NB4 (cell line): ENCODE results near the gene MEGF11.

Experiments
- CTCF ChIP-seq: IDR thresholded peaks from one replicate; pipeline ENCODE4 v1.5.1; 2012; ENCODE audit warnings: low read depth, low read length
- MAX ChIP-seq: IDR thresholded peaks from 2 replicates; pipeline ENCODE4 v1.6.1; 2011; ENCODE audit warnings: low read depth, low read length
- POLR2A ChIP-seq: IDR thresholded peaks from 2 replicates; pipeline ENCODE4 v1.6.1; 2011; ENCODE audit warnings: mild to moderate bottlenecking; ENCODE audit not compliant: insufficient read length; ENCODE audit errors: extremely low read depth

- TF ChIP-seq CTCF (no peak), POLR2A (no peak), MAX (no peak)
Measured at GRCh38 chr15:66292571-66293418, 39.2 kb upstream of the MEGF11 start.
